Astrocyte (in vitro differentiated cells and primary cell): ENCODE measurements around the gene RAB21.

Experiments
- CTCF ChIP-seq: IDR thresholded peaks from 2 replicates; pipeline ENCODE4 v1.5.1; 2011; ENCODE audit warnings: low read depth, mild to moderate bottlenecking, inconsistent platforms, low read length, moderate library complexity; ENCODE audit not compliant: insufficient read depth
- EZH2 ChIP-seq: IDR thresholded peaks from 2 replicates; pipeline ENCODE4 v1.6.1; 2012; ENCODE audit warnings: mild to moderate bottlenecking, low read length, inconsistent platforms; ENCODE audit not compliant: insufficient read depth

- TF ChIP-seq CTCF = no peak
- no peak for TF ChIP-seq EZH2
Measured at GRCh38 chr12:71800177-71800576, 45.5 kb downstream of the RAB21 start.
